GM21515 (cell line): ENCODE results near the gene MAP7D1.
"Not testable (repeated sequence)": the region's sequence is repeated elsewhere in the genome, so short reads cannot be mapped to it uniquely, and the experiment has no call there.

Experiments used
- ATAC-seq: cut with Tn5 transposase; IDR thresholded peaks from one replicate; pipeline ENCODE4 v1.9.1; 2021; ENCODE audit not compliant: unreplicated experiment

The MAP7D1 gene

DNA sequence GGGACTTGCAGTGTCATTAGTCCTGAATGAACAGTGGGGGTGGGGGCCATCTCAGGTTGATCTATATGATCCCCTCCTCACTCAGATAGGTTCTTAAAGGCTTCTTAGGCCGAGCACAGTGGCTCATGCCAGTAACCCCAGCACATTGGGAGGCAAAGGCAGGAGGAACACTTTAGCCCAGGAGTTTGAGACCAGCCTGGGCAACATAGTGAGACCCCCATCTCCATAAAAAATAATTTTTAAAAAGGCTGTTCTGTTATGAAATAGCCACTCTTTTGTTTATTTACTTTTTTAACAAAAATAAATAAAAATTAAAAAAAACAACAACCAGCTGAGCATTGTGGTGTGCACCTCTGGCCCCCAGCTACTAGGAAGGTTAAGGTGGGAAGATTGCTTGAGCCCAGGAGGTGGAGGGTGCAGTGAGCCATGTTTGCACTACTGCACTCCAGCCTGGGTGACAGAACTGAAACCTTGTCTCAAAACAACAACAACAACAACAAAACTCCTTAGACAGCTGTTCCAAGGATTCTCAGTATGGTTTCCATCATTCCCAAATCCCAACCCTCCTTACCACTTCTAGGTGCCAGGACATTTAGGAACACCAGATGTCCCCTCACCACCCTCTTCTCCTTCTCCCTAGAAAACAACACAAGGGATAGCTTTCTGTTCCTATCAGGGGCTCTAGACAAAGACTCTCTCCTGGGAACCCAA is 4.7 kb upstream of the MAP7D1 start:
- ATAC-seq: no peak

DNA sequence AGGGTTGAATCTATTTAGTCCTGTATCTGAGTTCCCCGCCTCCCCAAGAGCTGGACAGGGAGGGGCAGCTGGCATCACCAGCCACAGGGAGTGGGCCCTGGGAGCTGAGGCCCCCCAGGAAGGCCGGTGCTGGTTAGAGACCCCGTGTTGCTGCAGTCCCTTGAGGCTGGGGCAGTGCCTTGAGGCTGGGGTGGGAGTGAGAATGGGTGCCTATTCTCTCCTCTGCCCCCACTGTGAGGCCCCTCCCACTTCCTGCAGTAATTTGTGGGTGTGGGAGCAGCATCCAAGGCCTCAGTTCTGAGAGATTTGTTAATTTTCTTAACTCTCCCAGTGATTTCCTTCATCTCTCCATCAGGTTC is 4.1 kb upstream of the MAP7D1 start:
- ATAC-seq: no peak

DNA sequence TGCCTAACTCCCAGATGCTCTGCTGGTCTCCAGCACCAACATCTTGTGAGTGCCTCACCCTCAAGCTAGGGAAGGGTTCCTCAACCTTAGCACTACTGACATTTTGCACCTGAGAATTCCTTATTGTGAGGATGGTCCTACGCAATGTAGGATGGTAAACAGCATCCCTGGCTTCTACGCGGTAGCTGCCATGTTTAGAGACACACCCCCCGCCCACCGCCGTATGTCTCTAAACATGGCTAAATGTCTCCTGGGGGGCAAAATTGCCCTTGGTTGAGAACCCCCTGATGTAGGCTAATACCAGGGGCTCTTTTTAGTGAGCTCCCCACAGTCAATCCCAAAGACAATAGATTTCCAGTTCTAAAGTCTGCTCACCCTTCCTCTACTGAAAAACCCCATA is 2.5 kb upstream of the MAP7D1 start:
- no peak for ATAC-seq

DNA sequence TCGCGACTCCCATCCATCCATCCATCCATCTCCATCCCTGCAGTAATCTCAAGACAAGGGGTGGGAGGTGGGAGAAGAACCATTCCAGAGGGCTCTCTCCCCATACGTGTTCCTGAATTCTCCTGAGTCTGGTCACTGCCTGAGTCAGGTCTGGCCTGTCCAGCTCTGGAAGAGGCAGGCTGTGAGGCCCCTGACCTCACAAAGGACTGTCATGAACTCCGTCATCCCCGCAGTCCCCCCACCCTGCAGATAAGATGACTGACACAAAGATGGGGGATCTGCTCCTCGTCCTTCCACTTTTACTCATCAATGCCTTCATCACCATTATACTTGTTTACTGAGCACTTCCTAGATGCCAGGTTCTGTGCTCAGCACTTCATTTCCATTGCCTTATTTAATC is 1.6 kb upstream of the MAP7D1 start:
- no peak for ATAC-seq

DNA sequence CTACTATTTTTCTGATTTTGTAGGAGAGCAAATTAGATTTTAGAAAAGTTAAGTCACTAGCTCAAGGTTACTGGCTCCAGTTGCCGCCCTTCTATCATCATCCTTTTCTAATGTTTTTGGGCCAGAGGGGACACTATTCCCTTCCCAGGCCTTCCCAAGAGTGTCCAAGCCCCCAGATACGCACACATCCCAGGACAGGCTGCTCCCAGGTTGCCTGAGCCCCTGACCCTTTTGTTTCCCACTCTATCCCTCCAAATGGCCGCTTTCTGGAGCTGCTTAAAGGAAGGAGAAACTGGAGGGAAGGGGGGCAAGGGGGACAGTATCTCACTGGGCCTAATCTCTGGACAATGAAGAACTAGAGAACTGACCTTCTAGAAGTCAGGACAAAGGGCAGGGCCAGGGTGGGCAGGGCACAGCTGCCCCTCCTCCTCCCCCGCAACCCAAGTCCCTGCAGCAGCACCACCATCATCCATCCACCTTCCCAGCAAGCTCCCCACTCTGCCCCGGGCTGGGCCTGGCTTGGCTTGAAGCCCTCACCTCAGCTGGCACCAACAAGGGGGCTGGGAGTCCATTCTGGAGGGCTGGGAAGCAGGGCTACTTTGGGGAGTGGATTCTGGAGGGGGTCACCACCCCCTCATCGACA is 1.1 kb upstream of the MAP7D1 start:
- no peak for ATAC-seq

DNA sequence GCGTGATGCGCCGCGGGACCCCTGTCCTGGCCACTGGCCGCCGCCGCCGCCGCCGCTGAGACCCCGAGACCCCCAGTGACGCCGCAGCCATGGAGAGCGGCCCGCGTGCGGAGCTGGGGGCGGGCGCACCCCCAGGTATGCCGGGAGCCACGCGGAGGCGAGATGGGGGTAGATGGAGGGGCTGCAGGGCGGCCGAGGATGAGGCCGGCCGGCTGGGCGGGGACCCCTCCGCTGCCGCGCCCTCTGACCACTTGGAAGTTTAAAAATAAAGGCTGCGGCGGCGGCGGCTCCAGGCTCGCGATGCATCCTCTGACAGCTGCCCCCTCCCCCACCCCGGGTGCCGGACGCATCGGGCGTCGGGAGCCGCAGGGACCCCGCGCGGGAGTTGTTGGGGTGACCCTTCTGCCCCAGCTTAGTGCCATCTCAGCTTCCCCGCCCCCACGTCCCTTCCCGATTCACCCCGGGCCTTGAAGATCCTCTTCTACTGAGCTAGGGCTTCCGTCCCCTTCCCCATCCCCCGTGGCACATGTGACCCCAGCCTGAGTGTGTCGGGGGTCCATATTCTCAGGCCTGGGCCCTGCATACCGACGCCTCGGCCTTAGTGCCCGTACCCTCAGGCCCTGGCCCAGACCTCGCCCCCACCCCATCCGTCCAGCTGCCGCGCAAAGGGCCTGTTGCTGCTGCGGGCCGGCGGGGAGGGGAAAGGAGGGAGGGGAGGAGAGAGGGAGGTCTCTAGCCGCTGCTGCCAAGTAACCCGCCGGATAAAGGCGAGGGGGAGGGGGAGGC is 562 bp downstream of the MAP7D1 start:
- no peak for ATAC-seq

DNA sequence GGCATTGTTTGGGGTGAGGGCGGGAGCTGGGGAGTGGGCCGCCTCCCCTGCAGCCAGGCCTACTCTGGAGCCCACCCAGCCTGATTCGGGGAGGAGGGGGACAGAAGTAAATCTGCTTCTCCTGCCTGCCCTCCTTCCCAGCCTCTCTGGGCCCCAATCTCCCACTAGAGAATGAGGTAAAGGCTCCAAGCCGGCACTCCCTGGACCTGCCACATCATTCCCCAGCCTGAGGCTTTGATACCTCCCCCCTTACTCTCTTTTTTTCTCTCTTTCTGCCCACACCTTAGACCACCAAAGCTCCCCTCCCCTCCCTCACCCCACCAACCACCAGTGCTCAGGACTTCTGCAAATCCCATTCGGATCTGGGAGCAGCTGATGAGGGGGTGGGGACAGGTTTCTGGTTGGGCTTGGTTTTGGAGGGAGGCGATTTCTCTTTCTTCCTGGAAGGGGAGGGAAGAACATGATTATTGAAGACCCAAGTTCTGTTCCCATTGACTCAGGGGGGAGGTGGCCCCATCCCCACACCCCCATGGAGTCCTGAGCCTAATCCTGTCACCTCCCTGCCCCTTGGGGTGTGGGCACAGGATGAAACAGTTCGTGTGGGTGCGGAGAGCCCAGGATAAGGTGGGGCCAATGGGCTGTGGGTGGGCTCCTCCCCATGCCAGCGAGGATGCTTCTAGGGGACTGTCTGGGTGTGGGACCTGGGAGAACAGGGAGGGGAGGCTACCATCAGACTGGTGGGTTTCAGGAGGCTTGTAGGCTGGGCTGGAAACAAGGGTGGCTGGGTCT is 1.3 kb downstream of the MAP7D1 start:
- ATAC-seq: no peak

DNA sequence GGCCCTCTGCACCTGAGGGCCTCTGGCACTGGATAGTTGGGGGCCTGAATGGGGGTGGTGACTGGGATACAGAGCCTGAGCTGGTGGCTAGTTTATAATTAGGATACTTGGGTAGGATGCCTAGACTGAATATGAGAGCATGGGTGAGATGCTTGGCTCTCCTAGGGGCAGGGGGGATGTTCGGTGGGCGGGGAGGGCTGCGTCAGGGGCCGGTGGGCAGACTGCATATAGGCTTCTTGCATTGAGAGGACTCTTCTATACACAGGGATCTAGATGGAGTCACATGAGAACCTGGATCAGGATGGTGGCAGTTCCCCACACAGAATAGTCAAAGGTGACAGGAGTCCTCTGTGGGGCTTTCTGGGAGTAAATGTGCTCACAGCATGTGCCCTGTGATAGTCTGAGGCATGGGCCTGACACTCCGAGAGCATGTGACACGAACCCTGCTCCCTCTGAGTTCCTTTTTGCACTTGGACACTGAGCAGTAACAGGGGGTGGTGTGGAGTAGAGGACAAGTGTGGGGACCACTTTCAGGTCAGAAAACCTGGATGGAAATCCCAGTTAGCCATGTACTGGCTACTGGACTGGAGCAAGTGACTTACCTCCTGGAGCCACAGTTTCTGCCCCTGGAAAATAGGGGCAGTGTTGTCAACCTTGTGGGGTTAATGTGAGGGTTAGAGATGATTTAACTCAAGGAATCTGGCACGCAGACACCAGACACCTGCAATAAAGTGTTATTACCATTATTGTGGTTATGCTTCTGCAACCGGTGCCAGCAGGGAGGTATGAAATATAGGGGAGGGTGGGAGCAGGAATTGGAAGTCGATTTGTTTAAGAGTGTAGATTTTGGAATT is 2.2 kb downstream of the MAP7D1 start:
- ATAC-seq: no peak

DNA sequence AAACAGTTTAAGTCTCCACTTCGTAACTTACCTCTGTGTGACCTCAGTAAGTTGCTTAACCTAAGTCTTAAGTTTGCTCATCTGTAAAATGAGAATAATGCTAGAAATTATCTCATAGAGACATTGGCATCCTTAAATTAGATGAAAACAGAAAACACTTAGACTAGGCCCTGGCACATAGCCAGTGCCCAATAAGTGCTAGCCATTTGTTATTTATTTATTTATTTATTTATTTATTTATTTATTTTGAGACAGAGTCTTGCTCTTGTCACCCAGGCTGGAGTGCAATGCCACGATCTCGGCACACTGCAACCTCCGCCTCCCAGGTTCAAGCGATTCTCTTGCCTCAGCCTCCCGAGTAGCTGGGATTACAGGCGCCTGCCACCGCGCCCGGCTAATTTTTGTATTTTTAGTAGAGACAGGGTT is 2.9 kb downstream of the MAP7D1 start:
- not testable (repeated sequence) for ATAC-seq

DNA sequence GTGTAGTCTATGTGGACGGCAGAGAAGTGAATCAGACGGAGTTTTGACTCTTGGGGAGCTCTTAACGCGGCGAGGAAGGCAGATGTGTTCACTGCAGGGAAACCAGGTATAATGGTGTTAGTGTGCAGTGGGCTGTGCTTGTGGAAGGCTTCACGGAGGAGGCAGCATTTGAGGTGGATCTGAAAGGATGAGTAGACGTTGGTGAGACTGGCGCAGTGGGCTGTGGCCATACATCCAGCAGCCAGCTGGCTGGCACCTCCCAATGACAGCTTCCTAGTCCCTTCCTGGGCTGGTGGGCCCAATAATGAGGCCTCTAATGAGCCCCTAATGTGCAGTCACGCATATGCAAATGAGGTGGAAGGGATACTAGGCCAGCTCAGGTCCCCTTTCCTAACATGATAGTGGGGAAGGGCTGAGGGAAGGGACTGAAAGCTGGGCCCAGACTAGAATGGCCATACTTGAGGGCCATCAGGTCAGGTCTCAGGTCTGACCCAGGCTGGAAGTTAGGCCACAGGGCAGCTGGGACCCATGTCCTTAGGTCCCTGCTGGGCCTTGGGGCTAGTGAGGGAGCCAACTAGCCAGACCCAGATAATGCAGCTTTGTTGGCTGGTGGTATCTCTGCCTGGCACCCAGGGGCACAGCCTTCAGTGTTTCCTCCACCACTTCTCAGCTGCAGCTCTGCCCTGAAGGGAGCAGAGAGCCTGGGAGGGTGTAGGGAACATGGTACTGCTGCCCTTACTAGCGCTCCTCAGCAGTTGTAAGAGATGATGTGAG is 3.8 kb downstream of the MAP7D1 start:
- ATAC-seq: no peak

DNA sequence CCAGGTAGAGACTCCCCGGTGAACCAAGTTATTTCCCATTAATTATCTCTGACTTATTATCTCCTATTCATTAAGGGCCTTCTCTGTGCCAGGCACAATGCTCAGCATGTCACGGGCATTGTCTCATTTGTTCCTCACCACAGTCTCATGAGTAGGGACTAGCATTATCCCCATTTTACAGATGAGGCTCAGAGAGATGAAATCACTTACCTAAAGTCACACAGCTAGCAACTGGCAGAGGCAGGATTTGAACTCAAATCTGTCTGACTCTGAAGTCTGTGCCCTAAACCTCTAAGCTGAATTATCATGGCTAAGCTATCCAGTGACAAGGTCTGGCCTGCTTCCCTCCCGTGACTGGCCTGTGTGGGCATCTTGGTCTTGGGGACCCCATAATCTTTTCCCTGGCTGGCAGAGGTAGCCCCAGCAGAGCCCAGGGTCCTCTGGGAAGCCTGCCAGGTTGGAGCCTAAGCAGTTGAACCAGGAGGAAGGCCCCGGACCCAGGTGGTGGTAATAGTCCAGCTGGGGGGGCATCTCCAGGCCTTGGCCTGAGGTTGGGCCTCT is 4.5 kb downstream of the MAP7D1 start:
- no peak for ATAC-seq

DNA sequence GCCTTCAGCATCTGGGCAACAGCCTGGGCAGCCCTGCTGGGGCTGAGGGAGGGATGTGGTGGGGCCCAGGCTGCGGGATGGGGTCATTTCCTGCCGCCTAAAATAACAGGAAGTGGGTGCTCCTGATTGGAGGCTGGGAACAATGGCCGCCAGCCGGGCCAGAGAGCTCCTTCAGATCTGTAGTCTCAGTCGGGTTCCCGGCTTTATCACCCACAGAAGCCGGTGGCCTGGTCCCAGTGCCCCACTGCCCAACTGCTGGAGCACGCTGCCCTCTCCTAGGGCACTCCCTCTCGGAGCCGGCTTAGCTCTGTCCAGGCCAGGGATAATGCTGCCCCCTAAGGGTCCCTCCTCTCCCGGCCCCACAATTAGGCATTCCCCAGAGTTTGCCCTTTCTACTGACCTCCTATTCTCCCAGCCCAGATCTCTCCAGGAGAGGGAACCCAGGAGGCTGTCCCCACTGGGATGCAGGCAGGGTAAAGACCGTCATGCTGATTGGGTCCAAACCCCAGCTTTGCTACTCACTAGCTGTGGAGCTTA is 5.1 kb downstream of the MAP7D1 start:
- ATAC-seq: no peak

DNA sequence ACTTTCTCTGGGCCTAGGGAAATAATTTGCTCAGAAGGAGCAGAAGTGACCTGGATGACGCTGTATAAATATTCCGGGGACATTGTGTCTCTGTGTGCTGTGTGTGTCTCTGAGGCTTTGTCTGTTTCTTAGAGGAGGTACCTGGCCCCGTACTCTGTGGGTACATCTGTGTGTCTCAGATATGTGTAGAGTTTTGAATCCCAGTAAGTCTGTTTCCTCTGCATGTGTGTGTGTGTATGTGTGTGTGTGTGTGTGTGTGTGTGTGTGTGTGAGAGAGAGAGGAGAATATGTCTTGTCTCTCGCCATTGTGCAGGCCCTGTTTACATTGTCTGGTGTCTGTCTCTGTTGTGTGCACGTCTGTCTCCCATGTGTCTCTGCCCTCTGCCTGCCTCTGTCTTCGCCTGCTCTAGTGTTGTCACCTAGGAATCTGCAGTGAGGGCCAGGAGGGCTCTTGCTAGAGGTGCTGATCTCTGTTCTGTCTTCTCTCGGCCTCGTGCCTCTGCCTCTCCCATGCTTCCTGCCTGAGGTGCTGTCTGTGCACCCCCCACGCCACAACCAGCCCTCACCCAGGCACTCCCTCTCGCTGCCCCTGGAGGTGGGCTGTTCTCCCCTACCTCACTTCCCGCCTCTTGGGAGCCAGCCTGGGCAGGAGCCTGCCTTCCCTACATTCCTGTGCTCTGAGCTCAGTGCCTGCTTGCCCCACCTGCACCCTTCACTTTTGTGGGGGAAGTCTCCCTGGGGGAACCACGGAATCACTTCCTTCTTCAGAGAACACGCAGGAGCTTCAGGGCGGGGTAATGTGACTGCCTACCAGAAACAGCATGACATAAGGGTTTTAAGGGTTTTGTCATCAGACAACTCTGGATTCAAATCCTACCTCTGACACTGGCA is 5.9 kb downstream of the MAP7D1 start:
- ATAC-seq: peak; percentile 43

DNA sequence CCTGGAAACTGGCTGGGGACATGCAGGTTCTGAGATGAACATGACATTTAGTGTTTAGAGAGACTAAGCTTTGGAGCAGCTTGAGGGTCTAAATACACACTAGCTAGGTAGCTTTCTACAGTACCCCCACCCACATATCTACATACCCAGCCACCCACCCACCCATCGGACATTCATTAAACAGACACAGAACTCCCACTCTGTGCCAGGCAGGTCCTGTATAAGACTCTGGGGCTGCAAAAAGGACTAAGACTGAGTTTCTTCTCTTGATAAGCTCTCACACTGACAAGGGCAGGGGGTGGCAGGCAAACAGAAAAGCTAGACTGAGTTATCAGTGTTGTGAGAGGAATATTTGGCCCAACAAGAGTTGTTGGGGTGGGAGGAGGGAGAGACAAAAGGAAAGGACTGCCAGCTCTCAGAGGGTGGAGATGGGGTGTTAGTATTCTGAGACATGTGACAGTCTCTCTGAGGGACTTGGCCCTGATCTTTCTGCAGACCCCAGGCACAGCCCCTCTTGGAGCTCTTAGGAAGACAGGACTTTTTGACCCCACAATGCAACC is 6.8 kb downstream of the MAP7D1 start:
- ATAC-seq: no peak

DNA sequence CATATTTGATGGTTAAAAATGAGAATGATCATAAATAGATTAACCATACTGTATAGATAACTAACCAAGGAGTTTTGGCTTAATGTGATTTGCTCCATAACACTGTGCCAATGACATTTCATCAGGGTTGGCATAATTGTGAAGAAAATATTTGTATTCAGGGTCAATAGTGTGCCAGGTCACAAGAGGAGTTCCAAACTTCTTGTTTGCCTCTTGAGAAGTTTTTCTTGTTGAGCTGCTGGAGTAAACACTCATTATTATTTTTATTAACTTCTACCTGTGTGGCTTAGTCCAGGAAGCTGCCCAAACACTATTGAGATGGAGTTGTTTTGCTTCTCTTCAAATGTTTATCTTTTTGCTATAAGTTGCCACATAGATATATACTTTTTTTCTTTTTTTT is 7.5 kb downstream of the MAP7D1 start:
- no peak for ATAC-seq

DNA sequence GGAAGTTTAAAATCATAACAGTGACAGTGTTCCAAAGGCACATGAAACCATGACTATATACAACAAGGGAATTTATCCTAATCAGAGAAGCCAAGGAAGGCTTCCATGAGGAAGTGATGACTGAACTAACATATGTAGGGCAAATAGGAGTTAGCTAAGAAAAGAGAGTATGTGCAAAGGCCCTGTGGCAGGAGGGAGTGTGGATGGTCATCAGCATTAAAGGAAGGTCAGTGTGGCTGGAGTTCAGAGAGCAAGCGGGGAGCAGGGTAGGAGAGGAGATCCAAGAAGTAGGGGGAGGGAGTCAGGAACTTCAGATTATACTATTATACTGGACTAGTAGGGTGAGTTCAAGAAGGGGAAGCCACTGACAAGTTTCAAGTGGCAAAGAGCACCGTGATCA is 8.4 kb downstream of the MAP7D1 start:
- no peak for ATAC-seq

DNA sequence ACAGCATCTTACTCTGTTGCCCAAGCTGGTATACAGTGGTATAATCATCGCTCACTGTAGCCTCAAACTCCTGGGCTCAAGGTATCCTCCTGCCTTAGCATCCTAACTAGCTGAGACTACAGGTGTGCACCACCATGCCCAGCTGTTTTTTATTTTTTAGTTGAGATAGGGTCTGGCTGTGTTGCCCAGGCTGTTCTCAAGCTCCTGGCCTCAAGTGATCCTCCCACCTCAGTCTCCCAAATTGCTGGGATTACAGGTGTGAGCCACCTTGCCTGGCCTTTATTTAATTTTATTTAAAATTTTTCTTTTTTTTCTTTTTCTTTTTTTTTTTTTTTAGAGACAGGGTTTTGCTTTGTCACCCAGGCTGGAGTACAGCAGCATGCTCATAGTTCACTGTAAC is 9.2 kb downstream of the MAP7D1 start:
- no peak for ATAC-seq

DNA sequence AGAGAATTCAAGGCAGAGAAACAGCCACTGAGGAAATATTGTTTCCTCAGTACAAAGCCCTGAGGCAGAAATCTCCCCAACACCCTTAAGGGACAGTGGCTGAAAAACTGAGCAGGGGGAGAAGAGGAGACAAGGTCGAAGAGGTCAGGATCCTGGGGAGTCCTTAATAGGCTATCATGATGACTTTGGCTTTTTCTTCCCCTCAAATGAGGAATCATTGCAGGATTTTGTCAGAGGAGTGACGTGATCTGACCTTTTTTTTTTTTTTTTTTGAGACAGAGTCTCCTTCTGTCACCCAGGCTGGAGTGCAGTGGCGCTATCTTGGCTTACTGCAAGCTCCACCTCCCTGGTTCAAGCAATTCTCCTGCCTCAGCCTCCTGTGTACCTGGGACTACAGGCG is 10.2 kb downstream of the MAP7D1 start:
- no peak for ATAC-seq
